Upper lobe of left lung (tissue), 4 donors: ENCODE results near the gene ZHX3.

Experiments used
- POLR2A ChIP-seq, 4 donors: fragments of 450-650 bp; IDR thresholded peaks; one replicate each; pipeline ENCODE4 v1.5.1; 2016 to 2017; ENCODE audit warnings: antibody characterized with exemption in 4 of 4, mild to moderate bottlenecking in 2 of 4
- POLR2AphosphoS5 ChIP-seq, 2 donors: sonication (generic); formaldehyde crosslinking; IDR thresholded peaks; one replicate each; pipeline ENCODE4 v1.5.1; 2017; ENCODE audit warnings: antibody characterized with exemption in 2 of 2

DNA sequence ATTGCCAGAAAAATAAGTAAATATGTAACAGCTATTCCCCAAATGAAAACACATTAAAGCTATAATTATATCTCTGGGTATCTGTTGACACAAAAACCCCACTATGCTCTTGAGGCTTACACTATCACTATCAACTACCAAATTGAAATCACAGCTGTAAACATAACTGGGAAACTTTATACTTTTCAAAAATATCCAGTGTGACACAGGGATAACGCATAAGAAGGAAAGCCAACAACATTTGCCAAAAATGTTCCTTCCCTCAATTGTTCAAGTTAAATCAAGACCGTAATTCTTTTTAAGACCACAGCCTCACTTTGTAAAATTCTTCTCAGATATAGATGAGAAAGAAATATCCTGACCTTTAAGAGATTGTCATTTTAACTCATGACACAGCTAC, 3.1 kb downstream of the ZHX3 start:
- TF ChIP-seq POLR2A (IDR thresholded peaks at IDR 0.05) (no peak), POLR2AphosphoS5 (IDR thresholded peaks at IDR 0.05) (no peak)
